K562 (cell line): ENCODE results near the gene DPP9. TPM values are rescaled to one million over a fixed set of nuclear protein-coding genes. Genes with fewer than 3 reads are reported as not detected.
A peak's percentile ranks its signal among the peaks of the same experiment; 100 is the strongest.

Experiments
- AFF1 ChIP-seq, 2 experiments: fragments of 450-650 bp; IDR thresholded peaks; 2 replicates each; pipeline ENCODE4 v1.6.1; 2018; ENCODE audit warnings: mild to moderate bottlenecking in 2 of 2, low read depth in 1 of 2; ENCODE audit not compliant: partially characterized antibody in 2 of 2
- BRF1 ChIP-seq: IDR thresholded peaks from 3 replicates; pipeline ENCODE4 v1.6.1; 2011; ENCODE audit warnings: borderline replicate concordance, mild to moderate bottlenecking; ENCODE audit not compliant: insufficient read length; ENCODE audit errors: extremely low read depth
- CGGBP1 ChIP-seq: fragments of 250-450 bp; sonication (Bioruptor Pico); IDR thresholded peaks from 2 replicates; pipeline ENCODE4 v1.9.0; 2021; ENCODE audit warnings: mild to moderate bottlenecking
- ELK1 ChIP-seq: sonication (generic); formaldehyde crosslinking; IDR thresholded peaks from 2 replicates; pipeline ENCODE4 v1.8.1; 2022; ENCODE audit warnings: missing genetic modification reagents
- EP300 ChIP-seq: IDR thresholded peaks from 2 replicates; pipeline ENCODE4 v1.6.1; 2012; ENCODE audit warnings: low read length, improper control_type of control experiment
- HBP1 ChIP-seq: fragments of 450-650 bp; formaldehyde crosslinking; IDR thresholded peaks from 2 replicates; pipeline ENCODE4 v1.4.0; 2022; ENCODE audit warnings: missing genetic modification characterization
- NKRF ChIP-seq: fragments of 450-650 bp; IDR thresholded peaks from 2 replicates; pipeline ENCODE4 v1.6.1; 2016; ENCODE audit warnings: borderline replicate concordance
- OTX1 ChIP-seq: fragments of 450-650 bp; formaldehyde crosslinking; IDR thresholded peaks from 2 replicates; pipeline ENCODE4 v1.4.0; 2022; ENCODE audit warnings: mild to moderate bottlenecking
- PRDM10 ChIP-seq: fragments of 450-650 bp; IDR thresholded peaks from 2 replicates; pipeline ENCODE4 v1.6.1; 2018; ENCODE audit not compliant: partially characterized antibody
- SNAPC5 ChIP-seq: fragments of 250-450 bp; sonication (Bioruptor Pico); IDR thresholded peaks from 2 replicates; pipeline ENCODE4 v1.8.0; 2021; ENCODE audit warnings: moderate library complexity, mild to moderate bottlenecking, inconsistent platforms
- polyA plus RNA-seq, 8 experiments: library from polyadenylated mRNA; depleted of rRNA in 4 of 8; stranded (reverse) in 5 of 8; unstranded in 3 of 8; fragments of >200 nt; fragmentation: Nextera tagmentation in 2 of 8; fragmentation: Illumina TruSeq in 1 of 8; extraction: Ambion mirVana in 2 of 8; extraction: Trizol in 1 of 8; gene quantifications; 2 replicates each; pipeline versions ENCODE4 v1.2.1 to v1.2.3, GENCODE V29; 2011 to 2014; ENCODE audit warnings: inconsistent platforms in 1 of 8, missing spikeins in 1 of 8
- total RNA-seq, 7 experiments: library from RNA; depleted of rRNA in 6 of 7; stranded (reverse); fragments of >200 nt in 6 of 7; fragmentation: Illumina TruSeq in 2 of 7; extraction: Trizol in 2 of 7; gene quantifications; 2 replicates each; pipeline versions ENCODE4 v1.2.1 to v1.2.3, GENCODE V29; 2011 to 2021; ENCODE audit warnings: low replicate concordance in 1 of 7

DPP9 gene
- total and polyA plus RNA-seq, 9 of the 15 experiments (the other 6 are each of a cell fraction or from before 2014, with no cell fraction given) = 0.90 to 66.7 (median 24.5) TPM

GRCh38 chr19:4633140-4633967 lies 90.3 kb downstream of the DPP9 start (continued):
- TF ChIP-seq AFF1 (IDR thresholded peaks at IDR 0.05; ENCODE audit: low read depth in 1 of 2, partially characterized antibody in 2 of 2) (no peak), ELK1 (CRISPR knock-in tag) (no peak), EP300 (no peak; the same call in none of the 2 replicates), PRDM10 (no peak), SNAPC5 (CRISPR knock-in tag) (no peak), BRF1 (no peak), OTX1 (peak; percentile 77; the same call in 1 of the 2 replicates), NKRF (peak; percentile 52; the same call in 1 of the 2 replicates), CGGBP1 (CRISPR knock-in tag) (no peak), HBP1 (CRISPR knock-in tag) (no peak)
